ENCODE data around the gene ZGRF1. TPM values are rescaled to one million over a fixed set of nuclear protein-coding genes. Genes with fewer than 3 reads are reported as not detected.
"Not testable (repeated sequence)": the region's sequence is repeated elsewhere in the genome, so short reads cannot be mapped to it uniquely, and the experiment has no call there.

The ZGRF1 gene
- polyA plus RNA-seq, 1 experiment, result 2.0 TPM

DNA sequence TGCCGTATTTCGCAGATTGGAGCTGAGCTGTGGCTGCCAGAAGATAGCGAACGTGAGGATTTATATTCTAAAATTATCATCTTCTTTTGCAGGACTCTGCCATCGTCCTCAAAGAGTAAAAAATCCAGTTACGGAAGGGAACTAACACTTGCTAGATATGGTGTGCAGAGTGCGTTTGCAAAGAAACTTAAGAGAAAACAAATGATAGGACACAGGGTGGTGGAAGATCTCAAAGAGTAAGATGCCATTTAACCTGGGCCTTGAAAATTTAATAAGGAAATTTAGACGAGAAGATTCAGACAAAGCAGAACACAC is 800 bp upstream of the ZGRF1 start:
- Histone ChIP-seq H3K27ac (ENCODE audit: low read depth, low read length) (peak overlapping the region; percentile 96), H3K9me3 (ENCODE audit: control insufficient read depth, insufficient read depth, low read length) (no peaks in the 10 kb centered on the region), H3K4me3 (ENCODE audit: low read depth, low read length) (peak overlapping the region; percentile 63), H3K27me3 (ENCODE audit: control insufficient read depth, insufficient read depth, low read length) (no peaks in the 10 kb centered on the region)
- DNase-seq (ENCODE audit: low read depth, low spot score), result no peak
- POLR2A ChIA-PET, result no interaction called here
- CTCF ChIA-PET, result interaction anchor here (0.5 to 0.8 kb wide), 7 partner anchors 8 to 208 kb away, joined by 3 to 5 read pairs (median 3); no protein-coding TSS in a partner anchor
- TF ChIP-seq, protein P1, sequence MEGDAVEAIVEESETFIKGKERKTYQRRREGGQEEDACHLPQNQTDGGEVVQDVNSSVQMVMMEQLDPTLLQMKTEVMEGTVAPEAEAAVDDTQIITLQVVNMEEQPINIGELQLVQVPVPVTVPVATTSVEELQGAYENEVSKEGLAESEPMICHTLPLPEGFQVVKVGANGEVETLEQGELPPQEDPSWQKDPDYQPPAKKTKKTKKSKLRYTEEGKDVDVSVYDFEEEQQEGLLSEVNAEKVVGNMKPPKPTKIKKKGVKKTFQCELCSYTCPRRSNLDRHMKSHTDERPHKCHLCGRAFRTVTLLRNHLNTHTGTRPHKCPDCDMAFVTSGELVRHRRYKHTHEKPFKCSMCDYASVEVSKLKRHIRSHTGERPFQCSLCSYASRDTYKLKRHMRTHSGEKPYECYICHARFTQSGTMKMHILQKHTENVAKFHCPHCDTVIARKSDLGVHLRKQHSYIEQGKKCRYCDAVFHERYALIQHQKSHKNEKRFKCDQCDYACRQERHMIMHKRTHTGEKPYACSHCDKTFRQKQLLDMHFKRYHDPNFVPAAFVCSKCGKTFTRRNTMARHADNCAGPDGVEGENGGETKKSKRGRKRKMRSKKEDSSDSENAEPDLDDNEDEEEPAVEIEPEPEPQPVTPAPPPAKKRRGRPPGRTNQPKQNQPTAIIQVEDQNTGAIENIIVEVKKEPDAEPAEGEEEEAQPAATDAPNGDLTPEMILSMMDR (IDR thresholded peaks at IDR 0.05; ENCODE audit: low read depth, low read length), result no peak

DNA sequence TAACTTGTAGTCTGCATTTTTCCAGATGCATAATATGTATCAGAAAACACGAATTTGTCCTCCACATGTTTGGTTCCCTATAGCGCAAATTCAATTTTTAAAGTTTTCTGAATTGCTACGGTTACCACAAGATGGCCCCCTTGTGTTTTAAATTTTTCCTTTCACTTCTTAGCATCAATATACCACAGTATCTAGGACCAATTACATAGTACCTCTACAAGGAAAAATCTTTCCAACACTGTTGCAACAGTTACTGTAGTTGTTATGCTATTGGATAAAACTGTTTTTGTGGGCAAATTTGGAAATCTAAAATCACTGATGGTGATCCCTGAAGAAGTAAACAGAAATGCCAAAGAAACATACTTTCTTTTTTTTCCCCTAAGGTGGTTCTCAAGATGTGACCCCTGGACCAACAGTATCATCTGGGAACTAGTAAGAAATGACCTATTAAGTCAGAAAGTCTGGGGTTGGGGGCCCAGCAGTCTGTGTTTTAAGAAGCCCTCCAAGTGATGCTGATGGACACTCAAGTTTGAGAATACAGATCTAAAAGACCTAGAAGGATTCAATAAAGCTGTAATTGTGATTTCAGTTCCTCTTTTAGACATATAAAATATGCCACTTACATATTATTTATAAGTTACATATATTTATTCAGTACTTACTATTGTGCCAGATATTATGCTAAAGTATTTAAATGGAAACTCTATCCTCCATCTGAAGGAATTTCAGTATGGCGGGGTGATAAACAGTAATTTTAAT is 3.1 kb downstream of the ZGRF1 start:
- DNase-seq (ENCODE audit: low read depth, low spot score), result no peak
- Histone ChIP-seq H3K27ac (ENCODE audit: low read depth, low read length) (no peak overlapping the region), H3K4me3 (ENCODE audit: low read depth, low read length) (no peak overlapping the region), H3K9me3 (ENCODE audit: control insufficient read depth, insufficient read depth, low read length) (no peaks in the 10 kb centered on the region), H3K27me3 (ENCODE audit: control insufficient read depth, insufficient read depth, low read length) (no peaks in the 10 kb centered on the region)
- POLR2A ChIA-PET, result no interaction called here
- TF ChIP-seq, protein P1 (IDR thresholded peaks at IDR 0.05; ENCODE audit: low read depth, low read length), result peak; percentile 56
- CTCF ChIA-PET, result interaction anchor here (0.6 to 1.7 kb wide), 5 partner anchors 43 to 349 kb away, joined by 3 to 15 read pairs (median 5); no protein-coding TSS in a partner anchor

DNA sequence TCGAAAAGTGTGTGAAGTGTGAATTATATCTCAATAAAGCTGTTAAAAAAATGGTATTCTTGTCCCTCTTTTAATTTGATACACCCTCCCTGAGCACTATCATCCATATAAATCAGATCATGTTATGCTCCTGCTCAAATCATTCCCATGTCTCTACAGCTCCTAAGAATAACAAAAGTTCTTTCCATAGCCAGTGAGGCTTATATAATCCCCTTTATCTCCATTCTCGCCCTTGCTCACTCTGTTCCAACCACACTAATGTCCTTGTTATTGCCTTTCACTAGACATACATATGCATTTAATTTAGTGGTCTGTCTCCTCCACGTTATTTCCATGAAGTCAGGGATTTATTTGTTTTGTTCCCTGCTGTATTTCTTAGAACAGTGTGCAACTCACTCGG is 10.5 kb downstream of the ZGRF1 start:
- Histone ChIP-seq H3K27ac (ENCODE audit: low read depth, low read length) (no peak overlapping the region), H3K4me3 (ENCODE audit: low read depth, low read length) (no peak overlapping the region), H3K9me3 (ENCODE audit: control insufficient read depth, insufficient read depth, low read length) (no peaks in the 10 kb centered on the region), H3K27me3 (ENCODE audit: control insufficient read depth, insufficient read depth, low read length) (no peaks in the 10 kb centered on the region)
- CTCF ChIA-PET, result interaction anchor here (0.9 kb wide), 1 partner anchor 139 kb away, joined by 3 read pairs; no protein-coding TSS in a partner anchor
- POLR2A ChIA-PET, result no interaction called here
- no peak for DNase-seq (ENCODE audit: low read depth, low spot score)
- TF ChIP-seq, protein P1 (IDR thresholded peaks at IDR 0.05; ENCODE audit: low read depth, low read length), result no peak

DNA sequence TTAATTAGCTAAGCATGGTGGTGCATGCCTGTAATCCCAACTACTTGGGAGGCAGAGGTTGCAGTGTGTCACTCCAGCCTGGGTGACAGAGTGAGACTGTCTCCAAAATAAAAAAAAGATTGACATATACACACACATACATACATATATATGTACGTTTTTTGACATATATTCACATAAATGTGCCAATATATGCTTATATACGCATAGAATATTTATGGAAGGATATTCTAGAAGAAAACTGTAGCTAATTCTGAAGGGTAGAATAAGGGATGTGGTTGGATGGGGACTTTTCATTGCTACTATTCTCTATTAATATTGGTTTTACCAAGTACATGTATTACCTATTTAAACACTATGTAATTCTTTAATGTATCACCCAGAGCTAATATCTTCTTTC is 19.7 kb downstream of the ZGRF1 start:
- Histone ChIP-seq H3K9me3 (ENCODE audit: control insufficient read depth, insufficient read depth, low read length) (no peaks in the 10 kb centered on the region), H3K27ac (ENCODE audit: low read depth, low read length) (no peak overlapping the region), H3K27me3 (ENCODE audit: control insufficient read depth, insufficient read depth, low read length) (no peaks in the 10 kb centered on the region), H3K4me3 (ENCODE audit: low read depth, low read length) (no peak overlapping the region)
- POLR2A ChIA-PET, result no interaction called here
- TF ChIP-seq, protein P1 (IDR thresholded peaks at IDR 0.05; ENCODE audit: low read depth, low read length), result no peak
- no peak for DNase-seq (ENCODE audit: low read depth, low spot score)
- CTCF ChIA-PET, result no interaction called here

DNA sequence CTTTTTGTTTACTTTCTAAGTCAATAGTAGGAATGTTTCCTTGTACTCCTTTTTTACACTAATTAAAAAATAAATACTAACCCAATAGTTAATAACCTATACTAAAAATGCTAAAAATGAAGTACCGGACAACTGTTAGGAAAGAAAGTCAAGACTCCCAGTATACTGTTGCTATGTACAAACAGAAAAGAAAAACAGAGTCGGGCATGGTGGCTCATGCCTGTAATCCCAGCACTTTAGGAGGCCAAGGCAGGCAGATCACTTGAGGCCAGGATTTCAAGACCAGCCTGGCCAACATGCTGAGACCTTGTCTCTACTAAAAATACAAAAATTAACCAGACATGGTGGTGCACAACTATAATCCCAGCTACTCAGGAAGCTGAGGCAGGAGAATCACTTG is 23.9 kb downstream of the ZGRF1 start:
- H3K27ac ChIP-seq (ENCODE audit: low read depth, low read length); POLR2A ChIA-PET; DNase-seq (ENCODE audit: low read depth, low spot score); H3K4me3 ChIP-seq (ENCODE audit: low read depth, low read length); H3K27me3 ChIP-seq (ENCODE audit: control insufficient read depth, insufficient read depth, low read length); H3K9me3 ChIP-seq (ENCODE audit: control insufficient read depth, insufficient read depth, low read length): not testable (repeated sequence)
- CTCF ChIA-PET, result interaction anchor here (1.3 to 3.6 kb wide), 4 partner anchors 7 to 292 kb away, joined by 3 to 18 read pairs (median 6); no protein-coding TSS in a partner anchor
